MM.1S (cell line): Measurements from ENCODE around the gene CPXCR1.
"Not testable (repeated sequence)": the region's sequence is repeated elsewhere in the genome, so short reads cannot be mapped to it uniquely, and the experiment has no call there.

Source experiments
- DNase-seq: peaks from one replicate; pipeline ENCODE4 v3.0.0-alpha.2; 2015
- H2AFZ ChIP-seq: fragments of 300-600 bp; sonication (generic); 2 replicates; pipeline ENCODE4 v1.6.0; 2016; ENCODE audit warnings: antibody characterized with exemption, low read length
- H3F3A ChIP-seq: fragments of 300-600 bp; sonication (generic); 2 replicates; pipeline ENCODE4 v1.6.1; 2016; ENCODE audit warnings: mild to moderate bottlenecking, antibody characterized with exemption, low read length, moderate library complexity, mixed read lengths; ENCODE audit not compliant: insufficient read depth
- H3K27ac ChIP-seq: fragments of 300-600 bp; sonication (generic); 2 replicates; pipeline ENCODE4 v1.5.1; 2016; ENCODE audit warnings: mild to moderate bottlenecking, low read length
- H3K27me3 ChIP-seq: fragments of 300-600 bp; sonication (generic); replicated peaks from 2 replicates; pipeline ENCODE4 v1.6.0; 2016; ENCODE audit warnings: low read length; ENCODE audit not compliant: insufficient read depth
- H3K36me3 ChIP-seq: fragments of 300-600 bp; sonication (generic); replicated peaks from 2 replicates; pipeline ENCODE4 v1.6.1; 2016; ENCODE audit warnings: mild to moderate bottlenecking, low read length, mixed read lengths; ENCODE audit not compliant: insufficient read depth
- H3K4me1 ChIP-seq: fragments of 300-600 bp; sonication (generic); 2 replicates; pipeline ENCODE4 v1.6.1; 2016; ENCODE audit warnings: low read length, mixed read lengths
- H3K4me2 ChIP-seq: fragments of 300-600 bp; sonication (generic); 2 replicates; pipeline ENCODE4 v1.6.0; 2016; ENCODE audit warnings: low read depth, low read length
- H3K4me3 ChIP-seq: fragments of 300-600 bp; sonication (generic); 2 replicates; pipeline ENCODE4 v1.5.1; 2016; ENCODE audit warnings: low read length, mixed read lengths
- H3K79me2 ChIP-seq: fragments of 300-600 bp; sonication (generic); 2 replicates; pipeline ENCODE4 v1.6.1; 2016; ENCODE audit warnings: mixed run types, low read length, mixed read lengths
- H3K9ac ChIP-seq: fragments of 300-600 bp; sonication (generic); 2 replicates; pipeline ENCODE4 v1.6.1; 2016; ENCODE audit warnings: low read length, mixed read lengths
- H3K9me2 ChIP-seq: fragments of 300-600 bp; sonication (generic); replicated peaks from 2 replicates; pipeline ENCODE4 v1.6.1; 2016; ENCODE audit warnings: mild to moderate bottlenecking, low read length, mixed read lengths; ENCODE audit not compliant: insufficient read depth
- H3K9me3 ChIP-seq: fragments of 300-600 bp; sonication (generic); replicated peaks from 2 replicates; pipeline ENCODE4 v1.6.1; 2016; ENCODE audit warnings: mild to moderate bottlenecking, low read length, mixed read lengths; ENCODE audit not compliant: insufficient read depth
- H4K20me1 ChIP-seq: fragments of 300-600 bp; sonication (generic); 2 replicates; pipeline ENCODE4 v1.6.1; 2016; ENCODE audit warnings: mild to moderate bottlenecking, low read length, moderate library complexity, mixed read lengths; ENCODE audit not compliant: insufficient read depth
- EZH2 ChIP-seq: fragments of 300-600 bp; sonication (generic); optimal IDR thresholded peaks from 2 replicates; pipeline ENCODE3; 2017; ENCODE audit warnings: low read depth, mild to moderate bottlenecking, antibody characterized with exemption, low read length, mixed read lengths
- EZH2phosphoT487 ChIP-seq: fragments of 300-600 bp; sonication (generic); IDR thresholded peaks from 2 replicates; pipeline ENCODE4 v1.6.1; 2018; ENCODE audit warnings: antibody characterized with exemption, low read length
- TF ChIP-seq, protein P1 (sequence below): fragments of 300-600 bp; sonication (generic); IDR thresholded peaks from 2 replicates; pipeline ENCODE4 v1.5.1; 2016; ENCODE audit warnings: antibody characterized with exemption, low read length, mixed read lengths

The CPXCR1 gene

DNA sequence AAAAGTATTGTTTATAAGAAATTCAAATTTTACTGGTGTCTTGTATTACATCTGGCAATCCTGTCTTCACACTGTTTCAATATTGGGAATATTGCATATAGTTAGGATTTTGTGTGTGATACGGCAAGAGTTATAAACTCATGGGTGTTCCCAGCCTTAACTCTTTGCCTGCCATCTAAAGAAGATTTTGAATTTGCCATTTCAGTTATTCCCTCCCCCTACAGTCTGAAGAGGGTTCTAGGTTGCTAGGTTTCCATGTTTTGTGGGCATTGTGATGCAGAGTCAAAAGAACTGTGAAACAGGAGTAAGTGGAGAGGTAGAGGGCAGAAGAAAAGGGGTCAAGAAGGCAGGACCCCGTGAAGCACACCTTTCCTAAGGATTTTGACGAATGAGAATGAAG is at the start of gene CPXCR1:
Gene CPXCR1, plus strand, starts transcription at position 301 of the 400 bp plus-strand sequence. CDS start 6,190 bp downstream, outside the sequence.
- H3K9me2 ChIP-seq: no peaks in the 10 kb centered on the region
- TF ChIP-seq EZH2phosphoT487 (no peak), EZH2 (no peak)
- TF ChIP-seq, protein P1, sequence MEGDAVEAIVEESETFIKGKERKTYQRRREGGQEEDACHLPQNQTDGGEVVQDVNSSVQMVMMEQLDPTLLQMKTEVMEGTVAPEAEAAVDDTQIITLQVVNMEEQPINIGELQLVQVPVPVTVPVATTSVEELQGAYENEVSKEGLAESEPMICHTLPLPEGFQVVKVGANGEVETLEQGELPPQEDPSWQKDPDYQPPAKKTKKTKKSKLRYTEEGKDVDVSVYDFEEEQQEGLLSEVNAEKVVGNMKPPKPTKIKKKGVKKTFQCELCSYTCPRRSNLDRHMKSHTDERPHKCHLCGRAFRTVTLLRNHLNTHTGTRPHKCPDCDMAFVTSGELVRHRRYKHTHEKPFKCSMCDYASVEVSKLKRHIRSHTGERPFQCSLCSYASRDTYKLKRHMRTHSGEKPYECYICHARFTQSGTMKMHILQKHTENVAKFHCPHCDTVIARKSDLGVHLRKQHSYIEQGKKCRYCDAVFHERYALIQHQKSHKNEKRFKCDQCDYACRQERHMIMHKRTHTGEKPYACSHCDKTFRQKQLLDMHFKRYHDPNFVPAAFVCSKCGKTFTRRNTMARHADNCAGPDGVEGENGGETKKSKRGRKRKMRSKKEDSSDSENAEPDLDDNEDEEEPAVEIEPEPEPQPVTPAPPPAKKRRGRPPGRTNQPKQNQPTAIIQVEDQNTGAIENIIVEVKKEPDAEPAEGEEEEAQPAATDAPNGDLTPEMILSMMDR: no peak
- peak within 1 kb of the TSS; percentile 59 for H2AFZ ChIP-seq
- H3K4me3 ChIP-seq: peak within 1 kb of the TSS; percentile 46
- no peaks in the 10 kb centered on the region for H3K4me1 ChIP-seq
- H3K9ac ChIP-seq: peak within 1 kb of the TSS; percentile 7; the same call in 1 of the 2 replicates
- no peaks in the 10 kb centered on the region for H3F3A ChIP-seq
- no peaks in the 10 kb centered on the region for H4K20me1 ChIP-seq
- no peaks in the 10 kb centered on the region for H3K36me3 ChIP-seq
- no peaks in the 10 kb centered on the region for H3K9me3 ChIP-seq
- no peak for DNase-seq
- no peaks in the 10 kb centered on the region for H3K27me3 ChIP-seq
- H3K79me2 ChIP-seq: no peaks in the 10 kb centered on the region
- H3K4me2 ChIP-seq: peak within 1 kb of the TSS; percentile 69
- H3K27ac ChIP-seq: no peak within 1 kb of the TSS

DNA sequence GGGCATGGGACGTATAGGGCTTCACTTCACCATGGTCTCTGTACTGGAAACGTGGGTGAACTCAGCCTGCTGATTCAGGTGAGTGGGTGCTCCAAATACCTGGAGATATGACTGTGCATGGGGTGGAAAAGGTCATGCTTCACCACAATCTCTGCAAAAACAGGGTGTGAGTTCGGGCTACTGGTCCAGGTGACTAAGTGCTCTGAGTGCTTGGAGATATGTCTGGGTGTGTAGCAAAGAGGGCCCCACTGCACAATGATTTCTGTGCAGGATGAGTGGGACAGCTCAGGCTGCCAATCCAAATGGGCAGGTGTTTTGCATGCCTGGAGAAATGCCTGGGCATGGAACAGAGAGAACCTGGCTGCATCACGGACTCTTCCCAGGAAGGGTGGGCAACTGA is 11.2 kb upstream of the CPXCR1 start:
- Histone ChIP-seq H3K4me2 (no peak overlapping the region), H3K27me3 (no peaks in the 10 kb centered on the region), H2AFZ (no peak overlapping the region), H3K9ac (no peak overlapping the region), H3K36me3 (no peaks in the 10 kb centered on the region), H3K4me3 (no peak overlapping the region), H3K27ac (no peak overlapping the region), H3F3A (no peaks in the 10 kb centered on the region), H3K4me1 (no peaks in the 10 kb centered on the region), H4K20me1 (no peaks in the 10 kb centered on the region), H3K79me2 (no peaks in the 10 kb centered on the region), H3K9me3 (no peaks in the 10 kb centered on the region), H3K9me2 (no peaks in the 10 kb centered on the region)
- TF ChIP-seq EZH2phosphoT487 (no peak), EZH2 (no peak)
- TF ChIP-seq, protein P1: no peak
- DNase-seq: no peak

DNA sequence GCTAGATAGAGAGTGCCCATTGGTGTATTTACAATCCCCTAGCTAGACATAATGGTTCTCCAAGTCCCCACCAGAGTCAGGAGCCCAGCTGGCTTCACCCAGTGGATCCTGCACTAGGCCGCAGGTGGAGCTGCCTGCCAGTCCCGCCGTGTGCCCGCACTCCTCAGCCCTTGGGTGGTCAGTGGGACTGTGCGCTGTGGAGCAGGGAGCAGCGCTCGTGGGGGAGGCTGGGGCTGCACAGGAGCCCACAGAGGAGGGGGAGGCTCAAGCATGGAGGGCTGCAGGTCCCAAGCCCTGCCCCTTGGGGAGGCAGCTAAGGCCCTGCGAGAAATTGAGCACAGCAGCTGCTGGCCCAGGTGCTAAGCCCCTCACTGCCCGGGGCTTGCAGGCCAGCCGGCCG is 810 bp upstream of the CPXCR1 start:
- H2AFZ ChIP-seq, H3K4me3 ChIP-seq, H3K4me2 ChIP-seq, H3F3A ChIP-seq, H3K36me3 ChIP-seq, H3K79me2 ChIP-seq, H3K27ac ChIP-seq, H3K9ac ChIP-seq, H4K20me1 ChIP-seq, H3K9me3 ChIP-seq, H3K9me2 ChIP-seq, DNase-seq, H3K27me3 ChIP-seq, H3K4me1 ChIP-seq: not testable (repeated sequence)

DNA sequence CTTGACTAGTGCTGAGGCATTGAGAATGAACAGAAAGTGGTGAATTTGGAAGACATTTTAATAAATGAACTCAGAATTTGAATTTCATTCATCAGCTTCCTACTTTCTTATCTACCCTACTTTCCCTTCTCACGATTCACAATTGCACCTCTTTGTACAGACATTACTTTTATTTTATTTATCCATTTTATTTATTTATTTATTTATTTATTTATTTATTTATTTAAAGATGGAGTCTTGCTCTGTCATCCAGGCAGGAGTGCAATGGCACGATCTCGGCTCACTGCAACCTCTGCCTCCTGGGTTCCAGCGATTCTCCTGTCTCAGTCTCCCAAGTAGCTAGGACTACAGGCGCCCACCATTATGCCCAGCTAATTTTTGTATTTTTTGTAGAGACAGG is 5.3 kb downstream of the CPXCR1 start:
- H4K20me1 ChIP-seq, H3K79me2 ChIP-seq, H3K27ac ChIP-seq, H3F3A ChIP-seq, H3K4me2 ChIP-seq, H3K9me2 ChIP-seq, DNase-seq, H3K9ac ChIP-seq, H3K4me1 ChIP-seq, H3K4me3 ChIP-seq, H2AFZ ChIP-seq, H3K9me3 ChIP-seq, H3K36me3 ChIP-seq, H3K27me3 ChIP-seq: not testable (repeated sequence)
